GM10266 (cell line): ENCODE results near the gene ETV5.

Source experiments
- DNase-seq: peaks from one replicate; pipeline ENCODE4 v3.0.0; 2012; ENCODE audit errors: extremely low spot score
- TF ChIP-seq, protein P1 (sequence below): IDR thresholded peaks from 2 replicates; pipeline ENCODE4 v1.5.1; 2012; ENCODE audit warnings: mild to moderate bottlenecking, low read depth; ENCODE audit not compliant: control insufficient read depth, insufficient read depth; ENCODE audit errors: missing control alignments

The ETV5 gene

DNA sequence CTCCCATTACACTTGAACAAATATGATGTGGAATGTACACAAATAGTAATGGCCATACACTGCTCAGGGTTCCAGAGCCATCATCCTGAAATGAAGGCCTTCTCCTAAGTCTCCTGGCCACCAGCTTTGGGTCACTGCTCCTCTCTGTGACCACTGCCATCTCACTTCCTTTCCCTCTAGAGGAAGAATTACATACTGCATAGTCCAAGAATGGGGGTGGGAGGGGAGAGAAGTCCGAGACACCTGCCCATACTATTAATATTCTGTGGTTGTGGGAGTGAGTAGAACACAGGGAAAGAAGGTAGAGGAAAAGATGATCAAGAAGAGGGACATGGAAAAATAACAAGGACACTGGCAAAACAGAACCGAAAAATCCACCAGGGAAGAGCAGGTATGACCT is 20.6 kb downstream of the ETV5 start:
- TF ChIP-seq, protein P1, sequence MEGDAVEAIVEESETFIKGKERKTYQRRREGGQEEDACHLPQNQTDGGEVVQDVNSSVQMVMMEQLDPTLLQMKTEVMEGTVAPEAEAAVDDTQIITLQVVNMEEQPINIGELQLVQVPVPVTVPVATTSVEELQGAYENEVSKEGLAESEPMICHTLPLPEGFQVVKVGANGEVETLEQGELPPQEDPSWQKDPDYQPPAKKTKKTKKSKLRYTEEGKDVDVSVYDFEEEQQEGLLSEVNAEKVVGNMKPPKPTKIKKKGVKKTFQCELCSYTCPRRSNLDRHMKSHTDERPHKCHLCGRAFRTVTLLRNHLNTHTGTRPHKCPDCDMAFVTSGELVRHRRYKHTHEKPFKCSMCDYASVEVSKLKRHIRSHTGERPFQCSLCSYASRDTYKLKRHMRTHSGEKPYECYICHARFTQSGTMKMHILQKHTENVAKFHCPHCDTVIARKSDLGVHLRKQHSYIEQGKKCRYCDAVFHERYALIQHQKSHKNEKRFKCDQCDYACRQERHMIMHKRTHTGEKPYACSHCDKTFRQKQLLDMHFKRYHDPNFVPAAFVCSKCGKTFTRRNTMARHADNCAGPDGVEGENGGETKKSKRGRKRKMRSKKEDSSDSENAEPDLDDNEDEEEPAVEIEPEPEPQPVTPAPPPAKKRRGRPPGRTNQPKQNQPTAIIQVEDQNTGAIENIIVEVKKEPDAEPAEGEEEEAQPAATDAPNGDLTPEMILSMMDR, result no peak
- no peak for DNase-seq

DNA sequence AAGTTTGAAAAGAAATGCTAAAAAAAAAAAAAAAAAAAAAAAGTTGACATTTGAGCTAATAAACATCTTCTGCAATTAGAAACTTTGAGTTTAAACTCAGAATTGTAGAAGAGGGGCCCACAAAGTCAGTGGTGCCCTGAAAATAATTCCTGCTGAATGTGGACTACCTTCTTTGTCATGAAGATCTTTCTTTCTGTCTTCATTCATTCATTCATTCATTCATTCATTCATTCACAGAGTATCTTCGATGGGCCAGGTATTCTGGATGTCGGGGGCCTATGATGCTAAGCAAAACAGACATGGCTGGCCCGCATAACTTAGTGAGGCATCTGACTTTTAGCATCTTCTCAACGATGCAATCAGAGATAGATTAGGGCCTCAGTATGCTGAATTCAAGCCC is 24.6 kb downstream of the ETV5 start:
- no peak for DNase-seq
- TF ChIP-seq, protein P1, result no peak

DNA sequence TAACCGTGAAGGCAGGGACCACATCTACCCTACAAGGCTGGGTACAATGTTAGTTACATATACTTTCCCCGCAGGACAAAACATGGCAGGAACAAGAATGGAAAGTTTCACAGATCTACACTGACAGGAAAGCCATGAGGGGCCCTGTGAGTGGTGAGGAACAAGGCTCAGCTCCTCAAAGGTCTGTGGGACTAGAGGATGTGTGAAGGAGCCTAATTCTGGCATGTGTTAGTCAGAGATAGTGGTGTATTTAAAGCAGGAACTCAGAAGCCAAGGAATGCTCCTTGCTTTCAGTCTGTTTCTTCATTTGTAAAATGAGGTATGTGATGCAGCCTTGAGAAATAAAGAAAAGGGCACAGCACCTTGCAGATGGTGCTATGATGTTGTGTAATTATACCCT is 25.1 kb downstream of the ETV5 start:
- TF ChIP-seq, protein P1, result no peak
- DNase-seq, result no peak

DNA sequence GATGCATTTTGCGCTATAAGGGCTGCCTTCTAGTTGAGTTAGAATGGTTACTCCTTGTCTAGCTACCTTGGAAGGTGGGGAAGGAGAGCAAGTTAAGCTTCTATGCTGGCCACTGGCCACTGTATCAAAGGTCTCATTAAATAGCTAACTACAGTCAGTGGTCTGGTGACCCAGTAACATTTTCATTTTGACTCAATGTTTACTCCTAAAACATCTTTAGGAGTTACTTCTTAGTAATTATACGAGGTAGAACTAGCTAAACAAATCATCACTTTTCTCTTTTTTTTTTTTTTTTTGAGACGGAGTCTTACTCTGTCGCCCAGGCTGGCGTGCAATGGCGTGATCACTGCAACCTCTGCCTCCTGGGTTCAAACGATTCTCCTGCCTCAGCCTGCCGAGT is 26.7 kb downstream of the ETV5 start:
- no peak for DNase-seq
- TF ChIP-seq, protein P1, result no peak

DNA sequence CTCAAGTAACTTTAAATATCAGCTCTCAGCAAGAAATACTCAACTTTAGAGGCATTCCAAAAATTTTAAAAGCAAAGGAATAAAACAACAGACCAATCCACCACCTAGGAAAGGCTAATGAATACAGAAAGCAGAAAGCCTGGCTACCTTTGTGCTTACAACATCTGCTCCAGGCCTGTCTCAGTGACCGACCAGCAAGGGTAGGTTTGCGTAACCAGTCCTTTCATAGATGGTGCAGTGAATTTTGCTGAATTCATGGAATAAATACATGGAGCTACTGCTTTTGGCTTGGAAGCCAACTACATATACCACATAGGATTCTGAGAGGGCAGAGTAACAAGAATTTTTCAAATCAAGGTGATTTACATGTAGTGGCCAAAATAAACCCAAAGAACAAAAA is 27.2 kb downstream of the ETV5 start:
- DNase-seq, result no peak

DNA sequence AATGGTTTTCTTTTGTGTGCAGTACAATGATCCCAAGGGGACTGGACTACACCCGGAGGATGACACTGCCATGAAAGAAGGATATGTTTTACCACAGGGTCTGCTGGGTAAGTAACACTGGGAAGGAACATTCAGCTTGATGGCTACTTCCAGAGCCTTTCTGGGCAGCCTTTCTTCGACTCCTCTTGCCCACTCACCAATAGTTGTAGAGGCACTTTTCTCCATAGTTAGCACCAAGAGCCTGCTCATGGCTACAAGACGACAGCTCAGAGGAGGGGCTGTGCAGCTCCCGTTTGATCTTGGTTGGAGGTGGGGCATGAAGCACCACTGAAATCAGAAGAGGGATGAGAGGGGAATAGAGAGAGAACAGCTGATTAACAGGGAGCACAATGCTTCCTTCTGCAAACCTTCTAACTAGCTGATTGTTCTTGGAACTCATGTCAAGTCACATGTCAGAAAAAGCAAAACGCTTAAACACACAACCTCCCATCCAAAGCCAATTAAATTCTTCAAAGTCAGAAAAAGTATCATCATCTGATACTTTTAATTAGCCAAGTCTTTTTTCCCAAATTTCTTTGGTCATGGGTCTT is 27.9 kb downstream of the ETV5 start:
- DNase-seq, result no peak
- TF ChIP-seq, protein P1, result no peak

More for the DNA sequence above, 27.2 kb downstream of the ETV5 start:
- TF ChIP-seq, protein P1, result no peak

DNA sequence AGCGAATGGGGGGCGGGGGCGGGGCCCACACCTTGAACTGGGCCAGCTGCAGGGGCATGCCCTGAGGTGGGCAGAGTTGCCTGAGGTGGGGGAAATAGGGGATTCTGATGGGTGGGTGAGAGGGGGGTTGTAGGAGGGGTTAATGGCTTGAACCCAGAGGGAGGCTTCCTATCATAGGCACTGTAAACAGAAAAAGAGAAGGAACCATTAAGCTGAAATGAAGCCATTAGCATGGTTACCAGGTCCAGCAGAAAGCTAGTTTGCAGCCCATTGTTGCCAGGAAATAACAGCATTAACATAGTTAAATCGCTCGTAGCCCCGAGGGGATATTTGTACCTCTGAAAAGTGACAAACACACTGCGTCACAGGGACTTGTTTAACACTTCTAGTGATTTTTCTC is 29.0 kb downstream of the ETV5 start:
- TF ChIP-seq, protein P1, result no peak
- no peak for DNase-seq
